Mesendoderm (in vitro differentiated cells): ENCODE data around the gene ADIPOR2. TPM values are rescaled to one million over a fixed set of nuclear protein-coding genes. Genes with fewer than 3 reads are reported as not detected.

Source experiments
- small RNA-seq: library from polyadenylated mRNA; stranded (forward); fragments of <200 nt; extraction: miRNeasy Mini kit (QIAGEN cat#:217004); gene quantifications from one replicate; pipeline ENCODE3, GENCODE V24; 2013; ENCODE audit not compliant: insufficient read depth

The ADIPOR2 gene

Small RNA genes within 50 kb of the gene (small RNA-seq; reads per million reads assigned to genes)
- not detected for gene MIR3649
